Measurements from ENCODE around the gene MYNN.

DNA sequence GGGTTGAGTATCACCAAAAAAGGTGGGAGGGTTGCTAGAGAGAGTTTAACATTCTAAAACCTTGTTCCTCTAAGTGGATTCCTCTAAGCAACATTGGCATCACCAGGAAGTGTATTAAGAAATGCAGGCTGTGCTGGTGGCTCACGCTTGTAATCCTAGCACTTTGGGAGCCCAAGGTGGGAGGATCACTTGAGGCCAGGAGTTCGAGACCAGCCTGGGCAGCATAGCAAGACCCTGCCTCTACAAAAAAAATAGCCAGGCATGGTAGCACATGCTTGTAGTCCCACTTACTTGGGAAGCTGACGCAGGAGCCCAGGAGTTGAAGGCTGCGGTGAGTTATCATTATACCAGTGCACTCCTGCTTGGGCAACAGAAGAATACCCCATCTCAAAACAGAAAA is 4.6 kb downstream of the MYNN start:
- TF ChIP-seq, protein P1, sequence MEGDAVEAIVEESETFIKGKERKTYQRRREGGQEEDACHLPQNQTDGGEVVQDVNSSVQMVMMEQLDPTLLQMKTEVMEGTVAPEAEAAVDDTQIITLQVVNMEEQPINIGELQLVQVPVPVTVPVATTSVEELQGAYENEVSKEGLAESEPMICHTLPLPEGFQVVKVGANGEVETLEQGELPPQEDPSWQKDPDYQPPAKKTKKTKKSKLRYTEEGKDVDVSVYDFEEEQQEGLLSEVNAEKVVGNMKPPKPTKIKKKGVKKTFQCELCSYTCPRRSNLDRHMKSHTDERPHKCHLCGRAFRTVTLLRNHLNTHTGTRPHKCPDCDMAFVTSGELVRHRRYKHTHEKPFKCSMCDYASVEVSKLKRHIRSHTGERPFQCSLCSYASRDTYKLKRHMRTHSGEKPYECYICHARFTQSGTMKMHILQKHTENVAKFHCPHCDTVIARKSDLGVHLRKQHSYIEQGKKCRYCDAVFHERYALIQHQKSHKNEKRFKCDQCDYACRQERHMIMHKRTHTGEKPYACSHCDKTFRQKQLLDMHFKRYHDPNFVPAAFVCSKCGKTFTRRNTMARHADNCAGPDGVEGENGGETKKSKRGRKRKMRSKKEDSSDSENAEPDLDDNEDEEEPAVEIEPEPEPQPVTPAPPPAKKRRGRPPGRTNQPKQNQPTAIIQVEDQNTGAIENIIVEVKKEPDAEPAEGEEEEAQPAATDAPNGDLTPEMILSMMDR (IDR thresholded peaks at IDR 0.05; ENCODE audit: low read depth, low read length, missing input control): no peak
- no peak for TF ChIP-seq GABPA (IDR thresholded peaks at IDR 0.05 in 1 of 2, conservative IDR thresholded peaks at IDR 0.05 in 1 of 2)

All from liver (tissue), 3 donors.